Mesenchymal stem cell (in vitro differentiated cells and primary cell): ENCODE data around the gene SETMAR.

Experiments used
- DNase-seq: peaks from one replicate; pipeline ENCODE4 v3.0.0-alpha.2; 2013
- H2AFZ ChIP-seq: one replicate; pipeline ENCODE4 v1.6.1; 2013; ENCODE audit warnings: low read depth, mild to moderate bottlenecking, control low read depth, inconsistent platforms, low read length, moderate library complexity
- H2AK5ac ChIP-seq: 2 replicates; pipeline ENCODE4 v1.6.1; 2013; ENCODE audit warnings: low read length, moderate library complexity, mild to moderate bottlenecking, inconsistent platforms; ENCODE audit not compliant: severe bottlenecking
- H2BK120ac ChIP-seq: one replicate; pipeline ENCODE4 v1.6.1; 2013; ENCODE audit warnings: low read depth, mild to moderate bottlenecking, inconsistent platforms, low read length, moderate library complexity
- H2BK12ac ChIP-seq, 2 experiments: one replicate each; pipeline ENCODE4 v1.6.1; 2013; ENCODE audit warnings: inconsistent platforms in 2 of 2, low read length in 2 of 2, mild to moderate bottlenecking in 2 of 2, moderate library complexity in 2 of 2, control low read depth in 1 of 2
- H2BK15ac ChIP-seq: one replicate; pipeline ENCODE4 v1.6.1; 2013; ENCODE audit warnings: mild to moderate bottlenecking, low read depth, inconsistent platforms; ENCODE audit not compliant: poor library complexity, severe bottlenecking
- H2BK5ac ChIP-seq: 2 replicates; pipeline ENCODE4 v1.6.1; 2013; ENCODE audit warnings: low read depth, mild to moderate bottlenecking, low read length, control low read depth, inconsistent platforms; ENCODE audit not compliant: poor library complexity, severe bottlenecking
- H3K14ac ChIP-seq, 2 experiments: one replicate each; pipeline ENCODE4 v1.6.1; 2013; ENCODE audit warnings: inconsistent platforms in 2 of 2, low read length in 2 of 2, control low read depth in 1 of 2, mild to moderate bottlenecking in 1 of 2, moderate library complexity in 1 of 2
- H3K18ac ChIP-seq, 2 experiments: one replicate each; pipeline ENCODE4 v1.6.1; 2013; ENCODE audit warnings: inconsistent platforms in 2 of 2, low read length in 2 of 2, control low read depth in 1 of 2, low read depth in 1 of 2, mild to moderate bottlenecking in 1 of 2
- H3K23ac ChIP-seq, 2 experiments: one replicate each; pipeline ENCODE4 v1.6.1; 2013; ENCODE audit warnings: inconsistent platforms in 2 of 2, low read length in 2 of 2, mild to moderate bottlenecking in 2 of 2, moderate library complexity in 2 of 2, control low read depth in 1 of 2
- H3K27ac ChIP-seq: 2 replicates; pipeline ENCODE4 v1.5.1; 2013; ENCODE audit warnings: mild to moderate bottlenecking, moderate library complexity, low read length, control low read depth, inconsistent platforms; ENCODE audit not compliant: poor library complexity, severe bottlenecking
- H3K27me3 ChIP-seq, 2 experiments: 2 replicates each; pipeline versions ENCODE4 v1.6.1 to v1.7.0; 2013; ENCODE audit warnings: low read length in 2 of 2, mild to moderate bottlenecking in 2 of 2, moderate library complexity in 2 of 2, control low read depth in 1 of 2, inconsistent platforms in 1 of 2; ENCODE audit not compliant: control insufficient read depth in 1 of 2, insufficient read depth in 1 of 2
- H3K36me3 ChIP-seq, 2 experiments: 2 replicates each; pipeline versions ENCODE4 v1.6.1 to v1.7.0; 2013; ENCODE audit warnings: low read length in 2 of 2, control low read depth in 1 of 2, inconsistent platforms in 1 of 2, low read depth in 1 of 2, mild to moderate bottlenecking in 1 of 2; ENCODE audit not compliant: insufficient read depth in 2 of 2, control insufficient read depth in 1 of 2
- H3K4ac ChIP-seq, 2 experiments: one replicate each; pipeline ENCODE4 v1.6.1; 2013; ENCODE audit warnings: inconsistent platforms in 2 of 2, low read length in 2 of 2, mild to moderate bottlenecking in 2 of 2, moderate library complexity in 2 of 2, control low read depth in 1 of 2, low read depth in 1 of 2
- H3K4me1 ChIP-seq: 2 replicates; pipeline ENCODE4 v1.6.1; 2013; ENCODE audit warnings: low read depth, low read length, control low read depth; ENCODE audit not compliant: control insufficient read depth, insufficient read depth
- H3K4me2 ChIP-seq: 2 replicates; pipeline ENCODE4 v1.6.1; 2013; ENCODE audit warnings: low read length, mild to moderate bottlenecking, inconsistent platforms; ENCODE audit not compliant: poor library complexity, severe bottlenecking
- H3K4me3 ChIP-seq, 2 experiments: 2 replicates each; pipeline versions ENCODE4 v1.5.1 to v1.7.0; 2013; ENCODE audit warnings: low read length in 2 of 2, mild to moderate bottlenecking in 2 of 2, control low read depth in 1 of 2, low read depth in 1 of 2; ENCODE audit not compliant: insufficient read depth in 1 of 2
- H3K79me1 ChIP-seq: replicated peaks from 2 replicates; pipeline ENCODE4 v1.6.1; 2013; ENCODE audit warnings: mild to moderate bottlenecking, control low read depth, low read length, inconsistent platforms; ENCODE audit not compliant: poor library complexity, severe bottlenecking
- H3K9ac ChIP-seq: 2 replicates; pipeline ENCODE4 v1.7.0; 2013; ENCODE audit warnings: mild to moderate bottlenecking, low read length, moderate library complexity
- H3K9me3 ChIP-seq: 2 replicates; pipeline ENCODE4 v1.7.0; 2013; ENCODE audit warnings: mild to moderate bottlenecking, low read length; ENCODE audit not compliant: control insufficient read depth
- H4K8ac ChIP-seq: one replicate; pipeline ENCODE4 v1.6.1; 2013; ENCODE audit warnings: inconsistent platforms, mild to moderate bottlenecking, low read length, moderate library complexity
- H4K91ac ChIP-seq: one replicate; pipeline ENCODE4 v1.6.1; 2013; ENCODE audit warnings: mild to moderate bottlenecking, low read length, inconsistent platforms
- WGBS: methylation state at CpG from one replicate; pipeline ENCODE4 v1.1.7; 2013; ENCODE audit warnings: mixed read lengths; 5-methylcytosine and 5-hydroxymethylcytosine counted together

Gene SETMAR

GRCh38 chr3:4306091-4306490, 2.9 kb downstream of the SETMAR start:
- H3K4ac ChIP-seq: no peak overlapping the region
- no peaks in the 10 kb centered on the region for H3K9me3 ChIP-seq
- H2BK12ac ChIP-seq: no peak overlapping the region
- H3K14ac ChIP-seq: no peak overlapping the region
- no peak overlapping the region for H3K27ac ChIP-seq
- H3K4me3 ChIP-seq: no peak overlapping the region
- H3K18ac ChIP-seq: no peak overlapping the region
- no peak overlapping the region for H2AFZ ChIP-seq
- 99% methylated on average over 4 of the region's 8 CpGs for WGBS
- no peak overlapping the region for H2BK5ac ChIP-seq
- H4K8ac ChIP-seq: no peak overlapping the region
- no peak overlapping the region for H3K4me2 ChIP-seq
- H3K79me1 ChIP-seq: peaks cover 16% of the 10 kb centered on the region
- no peak for DNase-seq
- no peaks in the 10 kb centered on the region for H3K36me3 ChIP-seq
- no peak overlapping the region for H3K23ac ChIP-seq
- peak overlapping the region; percentile 37 for H3K9ac ChIP-seq
- no peak overlapping the region for H2BK15ac ChIP-seq
- no peak overlapping the region for H2AK5ac ChIP-seq
- H2BK120ac ChIP-seq: no peak overlapping the region
- H4K91ac ChIP-seq: no peak overlapping the region
- peaks cover 3% of the 10 kb centered on the region for H3K4me1 ChIP-seq
- H3K27me3 ChIP-seq: no peaks in the 10 kb centered on the region

GRCh38 chr3:4306860-4307259, 3.7 kb downstream of the SETMAR start:
- no peak overlapping the region for H2BK5ac ChIP-seq
- no peaks in the 10 kb centered on the region for H3K36me3 ChIP-seq

GRCh38 chr3:4309491-4310128, 6.4 kb downstream of the SETMAR start:
- Histone ChIP-seq H2AK5ac (no peak overlapping the region), H3K4me3 (no peak overlapping the region), H2BK12ac (no peak overlapping the region), H2AFZ (no peak overlapping the region), H4K8ac (no peak overlapping the region), H3K4me2 (no peak overlapping the region), H4K91ac (no peak overlapping the region), H3K14ac (no peak overlapping the region), H3K4ac (no peak overlapping the region), H2BK15ac (no peak overlapping the region), H3K79me1 (peaks cover 16% of the 10 kb centered on the region), H3K9ac (no peak overlapping the region), H3K27ac (no peak overlapping the region), H2BK5ac (no peak overlapping the region), H3K9me3 (no peaks in the 10 kb centered on the region), H3K36me3 (peaks cover 0 to 12% of the 10 kb centered on the region in 2 experiments), H3K4me1 (peaks cover 1% of the 10 kb centered on the region), H2BK120ac (no peak overlapping the region), H3K27me3 (no peaks in the 10 kb centered on the region), H3K18ac (no peak overlapping the region), H3K23ac (no peak overlapping the region)
- DNase-seq: no peak
- WGBS: 100% methylated on average over 2 of the region's 3 CpGs

More at GRCh38 chr3:4306860-4307259, 3.7 kb downstream of the SETMAR start:
- H3K14ac ChIP-seq: no peak overlapping the region
- H3K18ac ChIP-seq: no peak overlapping the region
- no peak overlapping the region for H2BK12ac ChIP-seq
- no peak overlapping the region for H2AFZ ChIP-seq
- no peak for DNase-seq
- 96% methylated on average over 2 of the region's 2 CpGs for WGBS
- H3K4me2 ChIP-seq: no peak overlapping the region
- H3K4me3 ChIP-seq: no peak overlapping the region
- H3K79me1 ChIP-seq: peaks cover 16% of the 10 kb centered on the region
- no peaks in the 10 kb centered on the region for H3K27me3 ChIP-seq
- no peak overlapping the region for H3K27ac ChIP-seq
- H3K9me3 ChIP-seq: no peaks in the 10 kb centered on the region
- H2BK120ac ChIP-seq: no peak overlapping the region
- peak overlapping the region; percentile 37 for H3K9ac ChIP-seq
- no peak overlapping the region for H4K91ac ChIP-seq
- H2BK15ac ChIP-seq: no peak overlapping the region
- H3K4ac ChIP-seq: no peak overlapping the region
- no peak overlapping the region for H2AK5ac ChIP-seq
- H4K8ac ChIP-seq: no peak overlapping the region
- peaks cover 3% of the 10 kb centered on the region for H3K4me1 ChIP-seq
- H3K23ac ChIP-seq: no peak overlapping the region

GRCh38 chr3:4310971-4311370, 7.8 kb downstream of the SETMAR start:
- no peak overlapping the region for H4K8ac ChIP-seq
- peaks cover 0 to 19% of the 10 kb centered on the region in 2 experiments for H3K36me3 ChIP-seq
- H2BK5ac ChIP-seq: no peak overlapping the region
- peaks cover 14% of the 10 kb centered on the region for H3K79me1 ChIP-seq
- WGBS: 67% methylated on average over 2 of the region's 3 CpGs
- H3K4me1 ChIP-seq: no peaks in the 10 kb centered on the region
- H2AK5ac ChIP-seq: no peak overlapping the region
- no peak overlapping the region for H2BK120ac ChIP-seq
- H3K27ac ChIP-seq: no peak overlapping the region
- H3K9me3 ChIP-seq: no peaks in the 10 kb centered on the region
- H3K4ac ChIP-seq: no peak overlapping the region
- H3K4me2 ChIP-seq: no peak overlapping the region
- H2BK15ac ChIP-seq: no peak overlapping the region
- DNase-seq: no peak
- H3K14ac ChIP-seq: no peak overlapping the region
- no peak overlapping the region for H4K91ac ChIP-seq
- no peaks in the 10 kb centered on the region for H3K27me3 ChIP-seq
- no peak overlapping the region for H3K18ac ChIP-seq
- H2AFZ ChIP-seq: no peak overlapping the region
- H3K4me3 ChIP-seq: no peak overlapping the region
- no peak overlapping the region for H2BK12ac ChIP-seq
- H3K23ac ChIP-seq: no peak overlapping the region
- H3K9ac ChIP-seq: no peak overlapping the region
